NCI-H2227 (cell line): Measurements from ENCODE around the gene POLDIP2.

Experiments used
- DNase-seq: peaks from one replicate; lab custom pipeline; 2025; ENCODE audit not compliant: unreplicated experiment; lab: John Stamatoyannopoulos, UW

The POLDIP2 gene

DNA sequence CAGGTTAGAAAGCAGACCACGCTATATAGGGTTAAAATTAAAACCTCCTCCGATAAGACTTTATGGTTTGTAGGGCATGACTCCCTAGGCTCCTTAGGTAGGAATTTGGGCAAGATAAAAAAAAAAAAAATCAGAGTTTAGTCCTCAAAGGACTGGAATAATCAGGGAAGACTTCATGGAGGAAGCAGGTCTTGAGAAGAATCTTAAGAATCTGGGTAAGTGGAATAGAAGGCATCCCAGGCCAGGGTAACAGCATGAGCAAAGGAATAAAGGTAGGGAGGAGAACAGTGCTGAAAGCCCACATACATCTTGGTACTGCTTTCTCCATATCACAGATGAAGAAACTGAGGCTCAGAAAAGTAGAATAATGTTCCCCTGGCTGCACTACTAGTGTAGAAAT lies 33.2 kb upstream of the POLDIP2 start:
- DNase-seq: no peak

- DNase-seq: no peak
Observed at GRCh38 chr17:28390141-28390540, 32.8 kb upstream of the POLDIP2 start.

DNA sequence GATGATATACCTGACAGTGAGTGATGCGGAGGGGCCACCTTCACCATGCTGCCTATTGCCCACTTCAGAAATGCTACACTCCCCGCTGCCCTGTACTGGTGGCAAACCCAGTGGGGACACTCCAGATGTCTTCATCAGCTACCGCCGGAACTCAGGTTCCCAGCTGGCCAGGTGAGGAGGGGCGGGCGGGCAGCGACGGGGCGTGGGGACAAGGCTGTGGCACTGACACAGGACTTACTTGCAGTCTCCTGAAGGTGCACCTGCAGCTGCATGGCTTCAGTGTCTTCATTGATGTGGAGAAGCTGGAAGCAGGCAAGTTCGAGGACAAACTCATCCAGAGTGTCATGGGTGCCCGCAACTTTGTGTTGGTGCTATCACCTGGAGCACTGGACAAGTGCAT lies 30.8 kb upstream of the POLDIP2 start:
- DNase-seq: no peak

- DNase-seq: no peak
Observed at GRCh38 chr17:28386391-28386790, 29.1 kb upstream of the POLDIP2 start.

GRCh38 chr17:28385406-28385805 lies 28.1 kb upstream of the POLDIP2 start:
- DNase-seq: no peak

- no peak for DNase-seq
Observed at GRCh38 chr17:28385037-28385400, 27.7 kb upstream of the POLDIP2 start.

- DNase-seq: no peak
Observed at GRCh38 chr17:28384281-28385036, 27.1 kb upstream of the POLDIP2 start.

- DNase-seq: no peak
Observed at GRCh38 chr17:28381141-28381825, 24.0 kb upstream of the POLDIP2 start.

- DNase-seq: no peak
Observed at GRCh38 chr17:28379814-28380801, 22.8 kb upstream of the POLDIP2 start.

- no peak for DNase-seq
Observed at GRCh38 chr17:28372945-28373274, 15.6 kb upstream of the POLDIP2 start.

- peak; percentile 52 for DNase-seq
Observed at GRCh38 chr17:28372203-28372944, 15.0 kb upstream of the POLDIP2 start.

GRCh38 chr17:28371245-28372202 lies 14.2 kb upstream of the POLDIP2 start, which contains the start of gene SARM1:
SARM1 (plus strand) TSS chr17:28371694; CDS start chr17:28372033, 339 bp downstream.
- DNase-seq: peak; percentile 97

DNA sequence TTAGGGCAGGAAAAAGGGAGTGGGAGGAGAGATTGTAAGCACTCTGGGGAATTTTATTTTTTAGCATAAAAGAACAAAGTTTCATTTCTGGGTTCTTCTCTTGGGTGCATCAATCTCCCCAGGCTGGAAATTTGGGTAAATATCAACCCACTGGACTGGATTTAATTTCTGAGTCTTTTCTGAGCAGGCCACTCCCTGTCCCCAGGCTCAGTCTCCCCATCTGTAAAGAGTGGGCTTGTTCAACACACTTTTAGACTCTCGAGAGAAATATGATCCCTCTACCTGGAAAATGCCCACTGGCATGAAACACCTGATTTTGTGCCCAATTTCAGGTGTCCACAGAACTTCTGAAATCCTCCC lies 13.4 kb upstream of the POLDIP2 start:
- no peak for DNase-seq

DNA sequence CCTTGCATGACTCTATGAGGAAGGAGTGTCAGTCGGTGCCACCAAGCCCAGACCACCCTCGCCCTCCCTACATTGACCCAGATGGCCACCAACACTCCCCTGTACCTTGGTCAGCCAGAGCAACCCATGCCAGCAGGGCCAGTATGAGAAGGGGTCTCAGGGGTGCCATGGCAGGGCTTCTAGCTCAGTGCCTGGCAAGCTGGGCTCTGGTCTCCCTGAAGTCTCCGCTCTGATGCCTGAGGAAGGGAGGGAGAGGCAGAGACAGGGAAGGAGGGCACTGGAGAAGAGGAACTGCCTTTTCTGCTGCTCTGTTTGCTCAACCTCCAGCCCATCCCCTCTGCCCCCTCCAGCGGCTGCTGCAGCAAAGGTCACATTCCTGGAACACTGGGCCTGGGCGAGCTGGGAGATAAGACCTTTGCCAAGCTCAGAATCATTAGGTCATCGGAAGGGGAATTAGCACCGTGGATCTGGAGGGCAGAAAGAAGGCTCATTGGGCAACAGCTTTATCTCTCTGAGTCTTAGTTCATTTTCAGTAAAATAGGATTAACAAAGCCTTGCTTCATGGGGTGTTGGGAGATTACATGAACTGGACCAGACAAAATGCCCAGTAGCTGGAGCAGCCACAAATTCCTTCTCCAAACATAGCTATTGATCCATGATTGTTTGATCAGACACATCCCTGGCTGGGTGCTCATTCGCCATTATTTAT lies 12.9 kb upstream of the POLDIP2 start, which contains the start of gene VTN:
VTN (minus strand) TSS at position 273 of the 709 bp plus-strand sequence; CDS start at position 169, 104 bp downstream.
- no peak for DNase-seq

- DNase-seq: no peak
Observed at GRCh38 chr17:28369684-28370034, 12.3 kb upstream of the POLDIP2 start.

- DNase-seq: no peak
Observed at GRCh38 chr17:28368915-28369683, 11.8 kb upstream of the POLDIP2 start.

DNA sequence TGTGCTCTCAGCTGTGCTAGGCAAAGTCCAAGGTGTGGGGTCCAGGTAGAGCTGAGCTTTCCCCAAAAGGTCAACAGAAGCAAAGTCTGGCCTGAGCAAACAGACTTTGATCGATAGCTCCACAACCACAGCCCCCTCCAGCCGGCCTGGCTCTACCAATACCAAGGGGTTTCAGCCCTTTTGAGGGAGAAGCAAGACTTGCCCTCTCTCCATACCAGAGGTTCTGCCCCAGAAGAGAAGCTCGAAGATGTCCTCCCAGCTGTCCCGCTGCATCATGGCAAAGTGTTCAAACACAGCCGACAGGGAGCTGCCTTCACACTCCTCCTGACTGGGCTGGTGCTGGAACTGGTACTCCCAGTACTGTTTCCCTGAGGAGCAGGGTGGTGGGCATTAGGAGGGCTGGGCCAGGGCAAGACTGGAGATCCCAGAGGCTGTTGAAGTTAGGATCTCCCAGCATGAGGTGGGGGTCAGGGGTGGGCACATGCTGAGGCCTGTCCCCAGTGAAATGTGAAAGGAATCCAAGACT lies 11.0 kb upstream of the POLDIP2 start:
- DNase-seq: no peak

GRCh38 chr17:28367641-28368305 lies 10.4 kb upstream of the POLDIP2 start:
- no peak for DNase-seq
